SW 1271 (cell line): Measurements from ENCODE around the gene CBX8.

Experiments
- DNase-seq, 2 experiments: peaks; one replicate each; lab custom pipeline; 2025; lab: John Stamatoyannopoulos, UW

The CBX8 gene

DNA sequence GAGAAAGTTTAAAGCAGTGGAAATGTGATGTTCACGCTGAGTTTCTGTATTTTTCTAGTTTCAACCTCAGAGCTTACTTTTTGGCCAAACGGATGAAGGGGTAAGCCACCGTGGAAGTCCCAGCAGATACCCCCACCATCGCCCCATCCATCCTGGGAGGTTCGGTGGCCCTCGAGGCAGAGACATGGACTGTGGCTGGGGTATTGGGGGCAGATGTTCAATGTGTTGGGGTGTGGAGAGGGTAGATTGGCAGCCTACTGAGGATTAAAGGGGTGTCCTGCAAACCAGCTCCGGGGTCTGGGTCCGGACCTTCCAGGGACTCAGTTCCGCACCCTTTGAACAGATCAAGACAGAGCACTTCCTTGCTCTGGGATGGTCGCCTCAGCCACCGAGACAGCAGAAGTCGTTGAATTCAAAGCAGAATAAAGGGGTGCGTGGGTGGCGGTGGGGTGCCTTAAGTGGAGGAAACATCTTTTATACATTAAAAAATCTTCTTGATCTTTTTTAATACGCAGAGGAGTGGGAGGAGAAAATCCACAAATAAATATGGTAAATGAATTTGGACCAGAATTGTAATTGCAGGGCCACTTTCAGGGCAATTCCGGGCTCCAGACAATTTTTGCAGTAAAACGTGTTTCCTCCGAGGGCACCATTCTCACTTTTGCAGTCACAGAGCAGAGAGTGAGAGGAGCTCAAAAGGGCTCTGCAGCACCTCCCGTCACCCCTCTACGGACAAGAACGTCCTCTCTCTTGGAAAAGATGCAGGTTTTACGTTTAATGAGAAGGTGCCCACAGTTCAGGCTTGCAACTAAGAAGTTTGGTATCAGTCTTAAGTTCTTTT lies 8.2 kb upstream of the CBX8 start:
- DNase-seq = no peak

DNA sequence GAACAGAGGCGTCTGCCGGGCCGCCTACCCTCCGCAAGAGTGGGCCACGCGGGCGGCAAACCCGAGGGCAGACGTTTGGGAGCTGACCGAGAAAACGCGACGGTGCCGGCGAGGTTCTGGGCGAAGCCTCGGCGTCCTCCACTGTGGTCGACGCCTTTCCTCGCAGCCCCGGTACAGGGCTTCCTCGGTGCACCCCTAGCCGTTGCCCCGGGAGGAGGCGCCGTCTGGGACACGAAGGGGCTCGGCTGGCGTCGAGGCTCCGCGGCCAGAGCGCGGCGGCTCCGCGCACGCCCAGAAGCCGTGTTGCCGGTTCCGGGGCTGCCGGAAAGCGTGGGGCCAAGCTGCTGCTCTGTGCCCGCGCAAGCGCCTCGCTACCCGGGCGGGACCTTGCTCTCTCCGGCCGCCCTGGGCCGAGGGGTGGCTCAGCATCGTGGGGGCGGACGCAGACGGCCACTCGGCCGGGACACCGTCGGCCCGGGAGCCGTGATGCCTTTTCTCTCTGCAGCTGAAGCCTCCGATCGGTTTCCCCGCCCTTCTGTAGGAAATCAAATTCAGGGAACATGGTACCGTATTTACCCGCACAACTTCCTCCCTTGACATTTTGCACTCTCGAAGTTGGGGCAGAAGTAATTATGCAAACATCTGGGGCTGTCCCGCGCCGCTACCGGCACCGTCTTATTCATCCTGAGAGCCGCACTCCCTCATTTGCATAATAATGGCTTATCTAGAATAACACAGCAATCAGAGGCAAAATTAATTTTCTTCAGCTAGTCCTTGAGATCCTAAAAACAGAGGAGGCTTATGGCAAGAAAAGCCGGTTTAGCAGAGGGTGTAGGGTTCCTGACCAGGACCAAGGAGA lies 7.3 kb upstream of the CBX8 start:
- DNase-seq = no peak

DNA sequence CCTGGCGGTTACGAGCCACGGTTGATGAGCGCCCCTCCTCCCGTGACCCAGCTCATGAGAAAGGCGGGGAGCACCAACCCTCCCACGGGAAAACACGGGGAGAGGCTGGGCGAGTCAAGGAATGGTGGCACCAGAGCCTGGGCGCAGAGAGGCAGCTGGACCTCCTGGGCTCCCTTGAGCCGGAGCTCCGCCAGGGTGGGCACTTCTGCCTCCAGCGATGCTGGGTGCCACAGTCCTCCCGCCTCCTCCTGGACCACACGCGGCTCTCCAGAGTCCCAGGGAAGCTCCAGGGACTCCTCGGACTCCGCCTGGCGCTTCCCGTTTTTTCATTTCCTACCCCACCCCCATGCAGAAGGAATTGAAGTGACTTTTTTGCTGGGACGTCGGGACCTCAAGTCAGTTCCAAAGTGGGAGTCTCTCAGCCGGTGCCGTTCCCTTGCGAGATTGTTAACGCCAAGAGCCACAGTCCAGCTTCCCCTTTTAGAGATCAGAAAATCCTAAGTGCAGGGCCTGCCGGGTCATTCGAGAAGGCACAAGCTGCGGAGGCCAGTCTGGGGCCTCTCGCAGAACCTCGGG lies 6.6 kb upstream of the CBX8 start:
- no peak for DNase-seq

DNA sequence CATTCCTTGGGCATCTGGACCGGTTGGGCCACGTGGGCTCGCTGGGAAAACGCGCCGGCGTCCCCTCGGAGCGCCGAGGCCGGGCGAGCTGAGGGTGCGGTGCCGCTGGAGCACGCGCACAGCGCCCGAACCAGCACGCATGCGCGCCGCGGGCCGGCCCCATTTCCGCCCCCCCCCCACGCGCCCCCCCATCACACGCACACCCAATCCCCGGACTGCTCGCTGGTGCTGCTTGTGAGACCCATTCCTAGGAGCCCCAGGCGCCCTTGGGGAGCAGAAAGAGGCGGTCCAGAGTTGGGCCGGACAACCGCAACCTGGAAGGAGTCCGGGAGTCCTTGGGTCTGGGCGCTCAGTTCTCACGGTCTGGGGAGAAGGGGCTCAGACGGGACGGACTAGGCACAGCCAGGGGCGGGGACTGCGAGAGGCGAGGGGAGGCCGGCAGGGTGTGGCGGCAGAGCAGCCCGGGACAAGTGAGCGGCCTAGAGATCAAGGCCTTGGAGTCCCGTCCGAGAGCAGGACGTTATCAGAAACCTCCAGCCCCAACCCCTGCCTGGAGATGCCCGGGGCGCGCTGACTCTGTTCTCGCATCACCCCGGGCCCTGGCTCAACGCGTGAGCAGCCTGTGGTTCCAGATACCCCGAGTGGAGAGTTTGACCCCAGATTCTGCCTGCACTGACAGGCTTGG lies 6.0 kb upstream of the CBX8 start:
- no peak for DNase-seq

DNA sequence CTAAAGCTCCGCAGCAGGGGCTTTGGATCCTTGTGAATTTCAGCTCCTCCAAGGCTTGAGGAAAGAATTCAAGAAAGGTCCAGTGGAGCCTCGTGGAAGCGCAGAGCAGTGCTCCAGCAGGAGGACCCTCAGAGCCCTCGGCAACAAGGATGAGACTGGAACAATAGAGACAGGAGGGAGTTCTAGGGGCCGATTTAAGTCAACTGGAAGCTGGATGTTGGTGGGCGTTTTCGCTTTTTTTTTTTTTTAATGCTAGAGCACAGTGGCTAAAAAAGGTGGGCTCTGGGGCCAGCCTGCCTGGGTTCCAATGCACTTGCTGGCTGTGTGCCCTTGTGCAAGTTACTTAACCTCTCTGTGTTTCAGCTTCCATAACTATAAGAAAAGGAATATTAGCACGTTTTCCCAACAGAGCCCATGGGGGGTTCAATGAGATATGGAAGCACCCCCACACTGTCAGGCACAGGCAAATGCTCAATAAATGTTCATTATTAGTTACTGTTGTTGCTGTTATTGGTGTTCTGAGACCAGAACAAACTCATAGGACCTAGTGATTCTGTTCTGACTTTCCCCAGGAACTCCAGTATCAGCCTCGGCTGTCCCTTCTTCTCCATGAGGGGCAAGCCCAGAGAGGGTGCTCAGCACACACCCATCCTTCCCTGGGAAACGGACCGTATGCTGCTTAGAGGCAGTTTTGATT lies 5.3 kb upstream of the CBX8 start:
- no peak for DNase-seq

DNA sequence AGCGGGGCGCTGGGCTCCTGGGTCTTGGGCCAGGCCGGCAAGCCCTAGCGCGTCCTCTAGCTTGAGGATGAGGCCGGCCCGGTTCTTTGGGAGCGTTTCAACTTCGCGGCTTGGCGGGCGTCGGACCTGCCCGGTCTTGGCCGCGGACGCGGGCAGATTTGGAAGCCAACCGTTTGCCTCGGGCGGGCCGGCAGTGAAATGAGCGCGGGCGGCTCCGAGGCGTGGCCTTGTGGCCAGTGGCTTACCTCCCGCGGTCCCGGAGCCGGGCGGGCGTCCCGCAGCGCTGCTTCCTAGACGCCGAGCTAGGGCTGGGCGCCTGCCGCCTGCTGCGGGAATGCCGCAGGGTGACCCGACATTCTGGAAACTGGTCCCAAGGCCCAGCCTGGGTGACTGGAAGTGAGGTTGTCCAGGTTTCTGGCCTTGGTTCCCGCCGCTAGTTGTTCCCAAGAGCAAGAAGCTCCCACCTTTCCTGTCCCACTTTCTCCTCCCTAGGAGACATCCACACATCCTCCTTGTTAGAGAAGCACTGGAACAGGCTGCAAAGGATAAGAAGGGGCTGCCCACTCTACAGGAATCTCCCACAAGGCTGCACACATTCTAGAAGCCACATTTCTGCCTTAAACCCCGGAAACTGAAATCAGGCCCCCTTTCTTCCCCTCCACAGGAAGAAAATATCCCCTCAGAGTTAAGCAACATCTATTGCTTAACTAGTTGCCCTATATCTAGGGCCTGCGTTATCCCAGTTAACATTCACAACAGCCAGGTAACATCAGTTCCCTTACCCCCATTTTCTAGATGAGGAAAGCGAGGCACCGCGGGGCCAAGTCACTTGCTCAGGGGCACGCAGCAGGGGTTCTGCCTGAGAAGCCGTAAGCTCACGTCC lies 4.5 kb upstream of the CBX8 start:
- no peak for DNase-seq

DNA sequence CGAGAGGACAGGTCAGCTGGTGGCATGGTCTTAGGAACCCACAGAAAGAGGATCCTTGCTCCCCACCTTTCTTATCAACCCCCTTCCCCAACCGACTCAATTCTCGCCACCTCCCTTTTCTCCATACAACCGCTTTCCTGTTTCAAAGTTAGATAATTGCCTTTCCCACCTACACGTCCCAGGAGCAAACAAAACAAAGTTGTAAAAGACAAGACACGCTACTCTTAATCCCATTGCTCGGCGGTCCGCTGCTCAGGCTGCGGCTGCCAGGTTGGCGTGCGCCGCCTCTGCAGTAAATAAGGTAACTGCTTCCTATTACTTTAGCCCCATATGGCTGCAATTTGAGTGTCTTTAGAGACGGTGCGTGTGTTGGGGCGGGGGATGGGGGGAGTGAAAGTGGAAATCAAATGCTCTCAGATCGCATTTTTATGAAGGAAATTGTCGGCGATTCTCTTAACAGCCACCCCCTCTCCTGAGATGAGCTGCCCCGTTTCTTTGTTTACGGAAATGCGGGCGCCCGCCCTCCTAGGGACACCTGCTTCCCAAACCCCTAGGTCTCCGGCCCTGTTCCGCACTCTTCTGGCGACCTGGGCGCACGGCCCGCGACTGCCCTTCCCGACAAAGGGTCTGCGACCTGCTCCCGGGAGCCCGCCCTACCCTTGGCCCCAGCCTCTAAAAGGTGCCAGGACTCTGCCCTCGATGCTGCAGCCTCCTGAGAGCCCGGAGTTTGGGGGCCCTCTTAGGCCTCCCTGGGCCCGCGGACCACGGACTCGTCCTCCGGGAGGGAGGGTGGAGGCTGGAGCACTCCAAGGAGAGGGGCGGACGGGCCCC lies 3.7 kb upstream of the CBX8 start:
- no peak for DNase-seq

DNA sequence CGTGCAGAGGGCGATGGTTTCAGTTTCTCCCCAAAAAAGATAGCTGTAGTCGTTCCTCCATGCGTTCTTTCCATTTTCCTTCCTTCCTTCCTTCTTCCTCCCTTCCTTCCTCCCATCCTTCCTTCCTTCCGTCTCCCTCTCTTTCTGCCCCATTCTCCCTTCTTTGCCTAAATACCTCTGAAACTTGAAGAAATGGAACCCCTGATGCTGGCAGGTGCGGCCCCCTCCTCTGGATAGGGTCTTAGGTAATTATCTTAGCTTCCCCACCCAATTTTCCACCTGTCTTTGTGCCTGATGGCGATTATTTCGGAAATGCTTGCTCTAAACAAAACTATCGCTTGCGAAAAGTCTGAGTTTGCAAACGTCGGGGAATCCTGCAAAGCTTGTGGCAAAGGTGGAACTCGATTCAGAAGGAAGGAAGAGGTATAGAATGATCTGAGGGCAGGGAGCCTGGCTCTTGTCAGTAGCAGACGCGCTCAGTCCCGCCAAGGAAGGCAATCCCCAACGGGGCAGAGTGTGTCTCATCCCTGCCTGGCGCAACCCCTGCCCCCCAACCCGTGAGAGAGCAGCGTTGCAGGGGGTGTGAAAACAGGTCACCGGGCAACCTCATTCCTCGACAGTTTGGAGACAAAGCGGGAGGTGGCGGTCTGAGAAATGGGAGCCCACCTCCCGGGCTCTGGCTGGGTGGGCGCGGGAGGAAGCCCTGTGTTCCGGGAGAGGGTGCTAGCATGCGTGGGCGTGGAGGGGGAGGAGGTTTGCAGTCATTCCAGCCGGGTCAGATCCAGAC lies 2.9 kb upstream of the CBX8 start:
- no peak for DNase-seq

DNA sequence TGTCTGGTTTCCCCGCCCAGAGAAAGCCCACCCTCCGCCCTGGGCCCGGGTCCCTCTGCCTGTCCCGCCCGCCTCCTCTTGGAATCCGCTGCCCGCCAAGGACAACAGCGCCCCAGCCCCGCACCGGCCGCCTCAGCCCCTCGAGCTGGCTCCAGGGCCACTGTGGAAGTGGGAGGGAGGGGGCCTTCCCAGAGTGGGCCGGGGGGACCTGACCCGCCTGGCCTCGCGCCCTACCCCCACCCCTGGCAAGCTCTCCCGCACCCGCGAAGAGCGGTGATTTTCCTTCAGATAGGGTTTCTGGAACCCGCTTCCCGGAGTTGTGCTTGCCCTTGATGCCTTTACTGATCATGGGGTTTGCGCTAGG lies 2.3 kb upstream of the CBX8 start:
- no peak for DNase-seq

DNA sequence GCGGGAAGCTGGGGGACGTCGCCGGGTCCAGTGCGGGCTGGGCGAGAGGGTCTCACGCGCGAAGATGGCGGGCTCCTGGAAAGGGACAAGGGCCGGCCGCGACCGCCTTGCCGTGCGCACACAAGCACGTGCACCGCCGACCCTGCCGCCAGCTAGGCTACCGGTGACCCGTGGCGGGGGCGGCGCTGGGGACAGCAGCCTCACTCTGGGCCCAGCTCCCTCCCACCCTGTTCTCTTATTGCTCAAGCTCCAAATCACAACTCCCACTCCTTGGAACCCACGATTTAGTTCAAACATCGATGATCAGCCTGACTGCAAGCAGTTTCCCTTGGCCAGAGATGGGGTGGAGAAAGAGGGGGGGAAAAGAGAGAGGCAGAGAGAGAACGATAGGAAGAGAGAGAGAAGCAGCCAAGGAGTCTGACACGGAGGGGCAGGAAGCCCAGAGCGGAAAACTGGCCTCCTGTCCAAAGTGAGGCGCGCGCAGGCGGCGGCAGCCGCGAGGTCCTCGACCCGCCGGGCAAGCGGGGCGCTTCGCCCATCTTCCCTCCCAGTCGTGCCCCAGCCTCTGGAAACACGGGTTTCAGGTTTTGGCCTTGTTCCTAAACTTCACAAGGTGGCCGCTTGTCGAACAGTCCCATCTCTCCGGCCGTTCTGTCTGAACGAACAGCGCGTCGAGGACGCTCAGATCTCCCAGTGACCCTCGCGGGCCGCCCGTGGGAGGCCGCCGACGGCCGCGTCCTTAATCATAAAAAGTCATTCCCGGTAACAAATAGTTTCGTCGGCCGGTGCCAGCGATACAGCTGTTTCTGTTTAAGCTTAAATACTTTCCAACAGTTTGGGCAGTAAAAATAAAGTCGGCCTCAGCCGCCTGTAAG lies 1.7 kb upstream of the CBX8 start:
- no peak for DNase-seq

DNA sequence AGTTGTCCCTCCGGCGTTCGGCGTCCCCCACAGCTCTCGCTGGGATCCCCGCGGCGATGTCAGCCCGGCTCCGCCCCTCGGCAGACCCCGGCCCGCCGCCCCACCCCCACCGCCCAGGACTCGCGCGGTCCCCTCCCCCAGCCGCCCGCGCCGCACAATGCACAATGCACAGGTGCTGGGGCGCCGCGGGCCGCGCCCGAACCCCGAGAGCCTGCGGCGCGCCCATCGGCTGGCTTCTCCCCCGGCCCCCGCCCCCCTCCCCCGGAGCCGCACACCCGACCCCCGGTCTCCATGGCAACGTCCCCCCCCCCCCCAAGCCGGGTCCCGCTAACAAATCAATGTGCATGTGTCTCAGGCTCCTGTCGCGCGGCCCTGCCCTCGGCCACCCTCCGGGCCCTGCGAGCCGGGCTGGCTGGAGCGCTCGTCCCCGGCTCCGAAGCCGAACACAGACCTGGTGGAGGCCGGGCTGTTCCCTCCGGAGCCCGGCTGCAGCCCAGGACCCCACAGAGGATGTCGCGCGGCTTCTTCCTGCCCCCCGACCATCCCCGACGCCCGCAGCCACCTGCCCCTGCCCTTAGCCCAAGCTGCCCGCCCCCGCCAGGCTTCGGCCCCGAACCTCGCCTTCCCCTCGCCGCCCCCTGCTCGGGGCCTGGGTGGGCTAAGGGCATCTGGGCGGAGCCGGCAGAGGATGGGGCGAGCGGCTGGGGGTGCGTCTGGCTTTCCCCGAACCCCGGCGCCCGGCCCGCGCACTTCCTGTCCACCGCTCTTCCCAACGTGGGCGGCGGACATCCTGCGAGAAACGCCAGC lies 818 bp upstream of the CBX8 start:
- no peak for DNase-seq

DNA sequence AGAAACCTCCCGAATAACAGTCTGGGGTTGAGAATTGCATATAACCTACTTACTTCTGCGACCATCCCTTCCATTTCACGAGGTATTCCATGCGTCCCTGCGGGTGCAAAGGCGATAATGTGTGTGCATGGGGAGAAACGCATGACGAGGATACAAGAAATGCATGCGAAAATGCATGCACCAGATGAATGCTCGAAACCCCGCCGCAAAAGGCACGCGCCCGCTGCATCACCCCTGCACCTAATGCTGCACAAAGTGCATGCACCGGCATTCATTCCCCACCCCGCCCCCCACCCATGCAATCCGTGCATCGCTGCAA lies 474 bp downstream of the CBX8 start:
- no peak for DNase-seq

DNA sequence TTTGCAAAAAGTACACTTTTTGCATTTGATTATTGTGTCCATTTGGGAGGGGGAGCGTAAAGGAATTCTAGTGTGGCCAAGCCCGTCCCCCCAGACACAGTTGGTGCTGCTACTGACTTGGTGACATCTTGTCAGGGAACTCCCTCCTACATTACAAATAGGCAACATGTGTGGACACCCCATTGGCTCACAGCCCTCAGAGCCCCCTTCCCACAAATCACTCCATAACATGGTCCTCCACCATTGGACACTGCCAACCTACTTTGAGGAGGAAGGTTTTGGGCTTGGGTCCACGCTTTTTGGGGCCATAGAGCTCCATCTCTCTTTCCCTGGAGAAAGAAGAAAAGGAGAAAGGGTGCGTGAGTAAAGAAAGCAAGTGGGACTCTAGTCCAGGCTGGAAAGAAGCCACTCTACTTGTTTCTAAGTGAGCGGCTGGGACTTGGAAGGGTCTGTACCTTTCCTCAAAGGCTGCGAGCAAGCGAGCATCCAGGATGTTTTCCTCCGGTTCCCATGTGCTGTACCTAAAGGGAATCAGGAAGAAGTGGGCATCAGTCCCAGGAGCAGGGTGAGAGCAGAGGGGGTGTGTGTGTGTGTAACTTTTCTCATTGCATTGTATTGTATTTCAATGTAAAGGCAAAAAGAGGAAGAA lies 958 bp downstream of the CBX8 start:
- DNase-seq = no peak

DNA sequence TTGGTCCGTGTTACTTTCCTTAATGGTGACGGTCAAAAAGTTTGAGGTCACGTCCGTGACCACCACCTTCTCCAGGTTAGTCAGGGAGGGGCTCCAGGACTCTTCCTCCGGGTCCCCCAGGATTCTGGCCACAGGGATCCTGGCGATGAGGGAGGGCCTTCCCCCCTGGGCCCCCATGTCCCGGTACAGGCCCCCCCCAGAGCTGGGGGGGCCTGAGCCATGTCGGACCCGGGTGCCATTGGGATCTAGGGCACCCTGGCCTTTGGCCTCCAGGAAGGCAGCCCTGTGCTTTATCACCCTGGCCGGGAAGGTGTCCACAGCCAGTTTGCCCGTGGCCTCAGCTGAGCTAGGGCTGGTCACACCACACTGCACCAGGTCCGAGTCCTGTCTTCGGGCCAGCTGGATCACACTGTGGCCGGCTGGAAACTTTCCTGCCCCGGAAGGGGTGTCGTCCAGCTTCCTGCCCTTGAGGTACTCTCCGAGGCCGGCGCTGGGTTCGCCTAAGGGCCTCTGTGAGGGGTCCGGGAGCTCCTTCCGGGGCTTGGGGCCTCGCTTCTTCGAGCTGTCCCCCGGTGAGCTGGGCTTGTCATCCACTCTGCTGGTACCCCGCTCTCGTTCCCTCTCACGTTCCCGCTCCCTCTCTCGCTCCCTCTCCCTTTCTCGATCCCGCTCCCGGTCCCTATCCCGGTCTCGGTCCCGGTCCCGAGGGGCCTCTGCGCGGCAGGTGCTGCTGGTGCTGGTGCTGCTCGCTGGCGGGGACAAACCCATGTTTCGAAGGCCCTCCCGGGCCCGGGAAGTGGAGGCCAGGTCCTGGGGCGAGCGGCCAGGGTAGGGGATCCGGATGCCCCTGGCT lies 2.0 kb downstream of the CBX8 start:
- no peak for DNase-seq

DNA sequence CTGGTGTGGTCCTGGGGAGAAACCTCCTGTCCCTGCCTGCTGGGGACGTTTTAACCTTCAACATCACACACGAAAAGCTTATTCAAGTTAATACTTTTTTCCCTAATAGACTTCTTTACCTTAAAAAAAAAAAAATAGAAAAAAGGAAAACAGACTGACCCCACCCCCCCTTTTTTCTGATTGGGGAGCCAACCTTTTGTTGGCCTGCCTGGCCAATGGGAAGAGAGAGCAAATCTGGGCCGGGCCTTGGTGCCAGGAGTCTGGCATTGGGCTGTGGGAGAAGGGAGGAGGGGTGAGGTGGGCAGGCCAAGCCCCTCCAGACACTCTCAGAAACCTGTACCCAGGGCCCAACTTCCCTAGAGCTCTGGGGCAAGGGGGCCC lies 3.0 kb downstream of the CBX8 start:
- peak in 1 of 2 experiments; percentile 12 for DNase-seq
